Measurements from ENCODE around the gene HDLBP.

HDLBP gene

GRCh38 chr2:241263061-241263460 lies 52.4 kb downstream of the HDLBP start:
- H3K27ac ChIP-seq, result no peak overlapping the region
- TF ChIP-seq CTCF (conservative IDR thresholded peaks at IDR 0.05), result no peak
- no peak for TF ChIP-seq ZFX (IDR thresholded peaks at IDR 0.05)

GRCh38 chr2:241261628-241262027 lies 53.8 kb downstream of the HDLBP start:
- H3K27ac ChIP-seq, result no peak overlapping the region
- no peak for TF ChIP-seq ZFX (IDR thresholded peaks at IDR 0.05)

GRCh38 chr2:241260911-241261310 lies 54.6 kb downstream of the HDLBP start:
- no peak overlapping the region for H3K27ac ChIP-seq
- no peak for TF ChIP-seq CTCF (conservative IDR thresholded peaks at IDR 0.05)

GRCh38 chr2:241258505-241259280 lies 56.8 kb downstream of the HDLBP start:
- TF ChIP-seq ZFX (IDR thresholded peaks at IDR 0.05) (no peak), CTCF (conservative IDR thresholded peaks at IDR 0.05) (no peak)
- H3K27ac ChIP-seq, result no peak overlapping the region

GRCh38 chr2:241257419-241258032 lies 57.9 kb downstream of the HDLBP start:
- TF ChIP-seq ZFX (IDR thresholded peaks at IDR 0.05) (no peak), CTCF (conservative IDR thresholded peaks at IDR 0.05) (no peak)
- no peak overlapping the region for H3K27ac ChIP-seq

GRCh38 chr2:241256168-241256545 lies 59.3 kb downstream of the HDLBP start:
- no peak for TF ChIP-seq ZFX (IDR thresholded peaks at IDR 0.05)
- no peak for TF ChIP-seq CTCF (conservative IDR thresholded peaks at IDR 0.05)
- no peak overlapping the region for H3K27ac ChIP-seq

GRCh38 chr2:241255542-241256167 lies 59.8 kb downstream of the HDLBP start:
- no peak overlapping the region for H3K27ac ChIP-seq
- TF ChIP-seq CTCF (conservative IDR thresholded peaks at IDR 0.05) (no peak), ZFX (IDR thresholded peaks at IDR 0.05) (no peak)

Data from C4-2B (cell line).